Measurements from ENCODE around the gene DSTYK.

DNA sequence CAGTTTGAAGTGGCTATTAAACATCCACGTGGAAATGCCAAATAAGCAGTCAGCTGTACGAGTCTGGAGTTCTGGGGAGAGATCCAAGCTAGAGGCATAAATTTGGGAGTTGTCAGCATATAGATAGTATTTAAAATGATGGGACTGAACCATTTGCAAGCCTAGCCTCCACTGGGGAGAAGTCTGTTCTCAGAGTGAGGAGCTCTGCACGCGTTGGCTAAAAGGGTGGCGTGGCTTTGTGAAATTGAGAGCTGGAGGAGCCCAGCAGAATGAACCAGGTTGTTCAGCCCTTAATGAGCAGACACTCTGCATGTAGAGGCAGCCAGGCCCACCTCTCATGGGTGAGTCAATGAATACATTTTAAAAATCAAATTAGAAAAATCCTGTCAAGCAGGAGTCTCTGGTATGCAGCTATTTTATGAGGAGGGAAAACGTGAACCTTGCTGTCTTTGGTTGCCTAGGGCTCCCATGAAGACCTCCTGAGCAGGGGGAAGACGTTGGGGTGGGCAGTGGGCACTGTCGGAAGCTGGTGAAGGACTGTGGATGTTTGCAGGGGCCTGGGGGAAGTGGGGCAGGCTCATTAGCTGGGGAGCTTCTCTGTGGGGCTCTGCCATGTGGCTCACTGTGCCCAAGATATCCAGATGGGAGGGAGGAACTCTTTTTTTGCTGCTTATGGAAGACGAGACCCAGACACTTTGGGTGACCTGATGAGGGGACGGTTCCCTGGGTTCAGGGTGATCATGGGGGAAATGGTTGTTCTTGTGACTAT, 35.0 kb upstream of the DSTYK start:
- TF ChIP-seq GATA2 (IDR thresholded peaks at IDR 0.05; ENCODE audit: low read depth, low read length): no peak
- TF ChIP-seq GATA3 (IDR thresholded peaks at IDR 0.05; ENCODE audit: low read depth, low read length): no peak

All from SH-SY5Y (cell line).